Measurements from ENCODE around the gene CDH4. TPM values are rescaled to one million over a fixed set of nuclear protein-coding genes. Genes with fewer than 3 reads are reported as not detected.

Gene CDH4
- total and polyA plus RNA-seq, 2 of the 8 experiments (the other 6 are each of a cell fraction or from before 2014, with no cell fraction given) = 4.3 to 7.9 TPM

DNA sequence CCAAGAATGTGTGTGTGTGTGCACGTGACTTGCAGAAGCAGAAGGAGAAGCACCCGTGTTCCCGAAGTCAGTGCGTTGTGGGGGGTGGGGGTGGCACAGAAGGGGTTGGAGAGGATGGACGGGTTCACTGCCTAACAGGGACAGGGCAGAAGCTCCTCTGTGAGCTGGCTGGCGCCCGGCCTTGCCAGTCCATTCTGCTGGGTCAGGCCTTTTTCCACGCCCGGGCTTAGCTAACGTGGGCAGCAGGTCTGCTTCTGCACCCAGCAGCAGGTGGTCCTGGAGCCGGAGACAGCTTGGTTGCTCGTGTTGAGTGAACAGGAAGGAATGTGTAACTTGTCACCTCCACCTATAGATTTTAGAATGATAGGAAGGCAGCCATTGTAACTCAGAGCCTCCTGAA, 374.4 kb downstream of the CDH4 start (continued):
- TF ChIP-seq FOSL1 (IDR thresholded peaks at IDR 0.05; ENCODE audit: insufficient read depth, low read depth, low read length) (no peak), ZNF274 (IDR thresholded peaks at IDR 0.05; ENCODE audit: borderline replicate concordance, extremely low read depth, low read length) (no peak), CBX5 (IDR thresholded peaks at IDR 0.05; ENCODE audit: low read depth, low read length) (no peak)

All from H1 (cell line).